Measurements from ENCODE around the gene WASHC2A.
"Not testable (repeated sequence)": the region's sequence is repeated elsewhere in the genome, so short reads cannot be mapped to it uniquely, and the experiment has no call there.

Gene WASHC2A

GRCh38 chr10:50059946-50060345 lies 7.8 kb upstream of the WASHC2A start:
- not testable (repeated sequence) for DNase-seq (ENCODE audit: low read depth in 1 of 2, low spot score in 1 of 2)

- DNase-seq (ENCODE audit: low read depth in 1 of 2, low spot score in 1 of 2), result not testable (repeated sequence)
Measured at GRCh38 chr10:50061548-50061947, 6.2 kb upstream of the WASHC2A start.

GRCh38 chr10:50063100-50063499 lies 4.7 kb upstream of the WASHC2A start:
- DNase-seq (ENCODE audit: low read depth in 1 of 2, low spot score in 1 of 2), result no peak

- not testable (repeated sequence) for DNase-seq (ENCODE audit: low read depth in 1 of 2, low spot score in 1 of 2)
Measured at GRCh38 chr10:50068352-50068659, 552 bp downstream of the WASHC2A start.

- not testable (repeated sequence) for DNase-seq (ENCODE audit: low read depth in 1 of 2, low spot score in 1 of 2)
Measured at GRCh38 chr10:50075139-50075538, 7.4 kb downstream of the WASHC2A start.

GRCh38 chr10:50075544-50075943 lies 7.8 kb downstream of the WASHC2A start:
- DNase-seq (ENCODE audit: low read depth in 1 of 2, low spot score in 1 of 2), result not testable (repeated sequence)

GRCh38 chr10:50091304-50091703 lies 23.6 kb downstream of the WASHC2A start:
- not testable (repeated sequence) for DNase-seq (ENCODE audit: low read depth in 1 of 2, low spot score in 1 of 2)

GRCh38 chr10:50092928-50093327 lies 25.2 kb downstream of the WASHC2A start:
- not testable (repeated sequence) for DNase-seq (ENCODE audit: low read depth in 1 of 2, low spot score in 1 of 2)

- DNase-seq (ENCODE audit: low read depth in 1 of 2, low spot score in 1 of 2), result not testable (repeated sequence)
Measured at GRCh38 chr10:50094630-50095029, 26.9 kb downstream of the WASHC2A start.

- not testable (repeated sequence) for DNase-seq (ENCODE audit: low read depth in 1 of 2, low spot score in 1 of 2)
Measured at GRCh38 chr10:50095402-50095801, 27.6 kb downstream of the WASHC2A start.

- not testable (repeated sequence) for DNase-seq (ENCODE audit: low read depth in 1 of 2, low spot score in 1 of 2)
Measured at GRCh38 chr10:50096722-50097121, 29.0 kb downstream of the WASHC2A start.

GRCh38 chr10:50098645-50099044 lies 30.9 kb downstream of the WASHC2A start:
- DNase-seq (ENCODE audit: low read depth in 1 of 2, low spot score in 1 of 2), result not testable (repeated sequence)

- DNase-seq (ENCODE audit: low read depth in 1 of 2, low spot score in 1 of 2), result not testable (repeated sequence)
Measured at GRCh38 chr10:50101139-50101582, 33.4 kb downstream of the WASHC2A start.

GRCh38 chr10:50101747-50102146 lies 34.0 kb downstream of the WASHC2A start:
- DNase-seq (ENCODE audit: low read depth in 1 of 2, low spot score in 1 of 2), result not testable (repeated sequence)

- DNase-seq (ENCODE audit: low read depth in 1 of 2, low spot score in 1 of 2), result not testable (repeated sequence)
Measured at GRCh38 chr10:50102267-50102666, 34.5 kb downstream of the WASHC2A start.

GRCh38 chr10:50108999-50109698 lies 41.4 kb downstream of the WASHC2A start:
- DNase-seq (ENCODE audit: low read depth in 1 of 2, low spot score in 1 of 2), result not testable (repeated sequence)

- DNase-seq (ENCODE audit: low read depth in 1 of 2, low spot score in 1 of 2), result not testable (repeated sequence)
Measured at GRCh38 chr10:50112419-50113112, 44.8 kb downstream of the WASHC2A start.

GRCh38 chr10:50126765-50127164 lies 59.0 kb downstream of the WASHC2A start:
- not testable (repeated sequence) for DNase-seq (ENCODE audit: low read depth in 1 of 2, low spot score in 1 of 2)

- not testable (repeated sequence) for DNase-seq (ENCODE audit: low read depth in 1 of 2, low spot score in 1 of 2)
Measured at GRCh38 chr10:50127770-50128292, 60.1 kb downstream of the WASHC2A start.

GRCh38 chr10:50131245-50131965 lies 63.7 kb downstream of the WASHC2A start:
- DNase-seq (ENCODE audit: low read depth in 1 of 2, low spot score in 1 of 2), result not testable (repeated sequence)

GRCh38 chr10:50132322-50132721 lies 64.6 kb downstream of the WASHC2A start:
- not testable (repeated sequence) for DNase-seq (ENCODE audit: low read depth in 1 of 2, low spot score in 1 of 2)
